GM19351 (cell line): Measurements from ENCODE around the gene TMEM256.
"Not testable (repeated sequence)": the region's sequence is repeated elsewhere in the genome, so short reads cannot be mapped to it uniquely, and the experiment has no call there.

Source experiments
- ATAC-seq: cut with Tn5 transposase; IDR thresholded peaks from one replicate; pipeline ENCODE4 v1.9.1; 2021; ENCODE audit warnings: mild to moderate bottlenecking, moderate library complexity; ENCODE audit not compliant: unreplicated experiment

The TMEM256 gene

DNA sequence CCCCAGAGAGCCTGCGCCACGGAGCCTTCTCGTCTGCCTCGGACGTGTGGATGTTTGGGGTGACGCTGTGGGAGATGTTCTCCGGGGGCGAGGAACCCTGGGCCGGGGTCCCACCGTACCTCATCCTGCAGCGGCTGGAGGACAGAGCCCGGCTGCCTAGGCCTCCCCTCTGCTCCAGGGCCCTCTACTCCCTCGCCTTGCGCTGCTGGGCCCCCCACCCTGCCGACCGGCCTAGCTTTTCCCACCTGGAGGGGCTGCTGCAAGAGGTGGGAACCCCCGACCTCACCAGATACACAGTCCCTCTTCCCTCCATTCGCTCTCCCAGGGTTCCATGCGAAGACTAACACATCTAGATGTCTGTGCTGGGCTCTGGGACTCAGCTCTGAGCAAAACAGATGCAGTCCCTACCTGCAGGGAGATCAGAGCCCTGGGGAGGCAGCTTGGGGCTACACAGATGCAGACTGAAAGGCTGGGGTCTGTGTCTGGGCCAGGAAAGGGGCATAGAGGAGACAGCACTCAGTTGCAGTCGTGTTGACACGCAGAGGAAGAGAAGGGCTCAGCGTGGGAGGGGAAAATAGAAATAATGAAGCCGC is 19.3 kb downstream of the TMEM256 start:
- ATAC-seq: no peak

DNA sequence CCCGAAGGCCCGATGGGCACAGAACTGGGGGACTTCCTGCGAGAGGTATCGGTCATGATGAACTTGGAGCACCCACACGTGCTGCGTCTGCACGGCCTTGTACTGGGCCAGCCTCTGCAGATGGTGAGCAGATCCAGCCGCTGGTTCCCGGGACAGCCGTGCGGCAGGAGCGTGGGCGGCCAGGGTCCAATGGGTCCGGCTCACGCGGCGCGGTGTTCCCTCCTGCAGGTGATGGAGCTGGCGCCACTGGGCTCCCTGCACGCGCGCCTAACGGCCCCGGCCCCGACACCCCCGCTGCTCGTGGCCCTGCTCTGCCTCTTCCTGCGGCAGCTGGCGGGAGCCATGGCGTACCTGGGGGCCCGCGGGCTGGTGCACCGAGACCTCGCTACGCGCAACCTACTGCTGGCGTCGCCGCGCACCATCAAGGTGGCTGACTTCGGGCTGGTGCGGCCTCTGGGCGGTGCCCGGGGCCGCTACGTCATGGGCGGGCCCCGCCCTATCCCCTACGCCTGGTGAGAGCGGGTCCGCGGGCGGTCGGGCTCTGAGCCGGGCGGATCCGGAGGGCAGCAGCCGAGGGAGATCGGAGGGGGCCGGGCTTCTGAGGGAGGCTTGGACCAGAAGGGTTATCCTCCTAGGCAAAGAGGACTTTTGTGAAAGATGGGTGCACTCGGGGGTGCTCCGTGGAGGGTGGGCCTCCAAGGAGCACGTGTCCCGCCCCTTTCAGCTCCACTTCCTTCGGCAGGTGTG is 20.0 kb downstream of the TMEM256 start:
- ATAC-seq: no peak

DNA sequence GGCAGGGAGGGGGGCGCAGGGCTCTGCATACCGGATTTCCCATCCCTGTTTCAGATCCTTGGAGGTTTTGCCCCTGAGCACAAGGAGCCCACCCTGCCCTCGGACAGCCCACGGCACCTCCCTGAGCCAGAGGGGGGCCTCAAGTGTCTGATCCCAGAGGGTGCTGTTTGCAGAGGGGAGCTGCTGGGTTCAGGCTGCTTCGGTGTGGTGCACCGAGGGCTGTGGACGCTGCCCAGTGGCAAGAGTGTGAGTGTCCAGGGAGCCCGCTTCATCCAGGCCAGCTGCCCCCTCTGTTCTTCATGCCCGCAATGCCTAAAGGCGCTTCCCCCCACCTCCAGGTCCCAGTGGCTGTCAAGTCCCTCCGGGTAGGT is 20.5 kb downstream of the TMEM256 start:
- ATAC-seq: no peak

DNA sequence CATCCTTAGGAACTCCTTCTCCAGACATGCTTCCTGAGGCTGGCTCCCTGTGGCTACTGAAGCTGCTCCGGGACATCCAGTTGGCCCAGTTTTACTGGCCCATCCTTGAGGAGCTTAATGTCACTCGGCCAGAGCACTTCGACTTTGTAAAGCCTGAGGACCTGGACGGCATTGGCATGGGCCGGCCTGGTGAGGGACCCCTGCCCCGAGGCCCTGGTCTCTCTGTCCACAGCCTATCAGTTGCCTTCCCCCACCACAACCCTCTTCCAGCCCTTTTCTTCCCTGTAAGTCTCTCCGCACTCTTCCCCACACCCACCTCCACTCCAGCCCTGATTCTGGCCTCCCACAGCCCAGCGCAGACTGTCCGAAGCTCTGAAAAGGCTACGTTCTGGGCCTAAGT is 21.0 kb downstream of the TMEM256 start:
- no peak for ATAC-seq

DNA sequence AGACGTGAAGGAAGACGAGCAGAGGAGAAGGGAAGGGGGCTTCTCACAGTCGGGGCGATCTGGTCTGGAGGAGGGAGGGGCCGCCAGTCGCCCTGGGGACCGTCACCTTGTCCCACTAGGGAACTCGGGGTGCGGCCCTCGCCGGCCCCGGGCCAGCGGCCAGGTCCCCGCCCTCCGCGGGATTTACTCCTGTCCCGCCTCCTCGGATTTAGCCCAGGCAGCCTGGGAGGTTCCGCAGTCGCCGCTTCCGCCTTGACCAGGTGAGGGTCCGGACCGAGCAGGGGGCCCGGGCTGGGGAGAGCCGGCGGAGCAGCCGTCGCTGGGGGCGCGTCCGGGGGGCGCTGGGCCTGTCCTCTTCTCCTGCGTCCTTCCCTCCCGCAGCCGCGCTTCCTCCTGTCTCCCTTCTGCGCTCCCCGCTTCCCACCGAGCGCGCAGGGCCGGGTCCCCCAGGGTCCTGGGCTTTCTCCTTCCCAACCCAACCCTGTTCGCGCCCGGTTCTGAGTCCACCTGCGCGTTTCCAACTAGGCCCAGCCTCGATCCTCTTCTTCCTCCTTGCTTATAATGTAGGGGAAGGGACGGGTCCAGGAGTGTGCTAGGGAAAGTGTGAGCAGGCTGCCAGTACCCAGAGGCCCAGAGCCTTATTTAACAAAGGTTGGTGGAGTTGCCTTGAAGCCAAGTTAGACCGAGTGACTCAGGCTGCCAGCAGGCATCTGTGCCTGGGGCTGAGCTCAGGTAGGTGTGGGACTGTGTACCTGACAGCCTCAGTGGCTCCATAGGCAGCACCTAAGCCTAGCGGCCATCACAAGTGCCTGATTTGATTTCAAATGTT is 22.8 kb downstream of the TMEM256 start, which contains the start of gene TNK1:
Gene TNK1, plus strand, starts transcription at position 235 of the 829 bp plus-strand sequence. CDS start 1,838 bp downstream, outside the sequence.
- no peak for ATAC-seq

DNA sequence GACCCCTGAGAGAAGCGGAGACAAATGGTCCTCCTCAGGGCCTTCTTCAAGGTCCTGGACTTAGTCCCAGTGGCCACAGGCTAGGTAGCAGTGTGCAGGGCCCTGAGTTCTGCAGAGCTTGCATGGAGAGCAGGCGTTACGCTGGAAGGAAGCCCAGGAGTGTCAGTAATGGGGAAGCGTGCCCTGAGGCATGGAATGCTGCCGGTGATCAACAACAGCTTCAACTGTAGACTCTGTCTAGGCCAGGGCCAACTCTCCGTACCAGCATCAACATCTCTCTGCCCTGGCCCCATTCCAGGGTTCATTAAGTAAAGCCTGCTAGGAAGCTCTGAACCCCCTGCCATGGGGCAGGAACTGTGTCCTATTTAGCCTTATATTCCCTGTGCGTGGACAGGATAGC is 23.6 kb downstream of the TMEM256 start:
- no peak for ATAC-seq

DNA sequence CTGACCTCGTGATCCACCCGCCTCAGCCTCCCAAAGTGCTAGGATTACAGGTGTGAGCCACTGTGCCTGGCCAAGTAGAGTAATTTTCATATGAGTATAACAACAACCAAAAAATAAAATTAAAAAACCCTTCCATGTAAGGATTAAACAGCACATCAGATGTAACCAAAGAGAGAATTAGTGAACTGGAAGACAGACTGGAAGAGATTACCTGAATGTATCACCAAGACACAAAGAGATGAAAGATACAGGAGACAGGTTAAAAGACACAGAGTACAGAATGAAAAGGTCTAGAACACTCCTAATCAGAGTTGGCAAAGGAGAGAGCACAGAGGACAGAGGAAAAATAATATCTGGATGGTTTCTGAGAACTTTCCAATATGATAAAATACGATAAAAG is 24.8 kb downstream of the TMEM256 start:
- no peak for ATAC-seq

DNA sequence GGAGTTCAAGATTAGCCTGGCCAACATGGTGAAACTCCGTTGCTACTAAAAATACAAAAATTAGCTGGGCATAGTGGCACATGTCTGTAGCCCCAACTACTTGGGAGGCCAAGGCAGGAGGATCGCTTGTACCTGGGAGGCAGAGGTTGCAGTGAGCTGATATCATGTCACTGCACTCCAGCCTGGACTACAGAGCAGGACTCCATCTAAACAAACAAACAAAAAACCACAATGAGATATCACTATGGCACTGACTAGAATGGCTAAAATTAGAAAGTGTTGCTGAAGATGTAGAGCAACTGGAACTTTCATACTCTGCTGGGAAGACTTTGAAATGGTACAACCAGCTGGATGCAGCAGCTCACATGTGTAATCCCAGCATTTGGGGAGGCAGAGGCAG is 29.5 kb downstream of the TMEM256 start:
- ATAC-seq: no peak

DNA sequence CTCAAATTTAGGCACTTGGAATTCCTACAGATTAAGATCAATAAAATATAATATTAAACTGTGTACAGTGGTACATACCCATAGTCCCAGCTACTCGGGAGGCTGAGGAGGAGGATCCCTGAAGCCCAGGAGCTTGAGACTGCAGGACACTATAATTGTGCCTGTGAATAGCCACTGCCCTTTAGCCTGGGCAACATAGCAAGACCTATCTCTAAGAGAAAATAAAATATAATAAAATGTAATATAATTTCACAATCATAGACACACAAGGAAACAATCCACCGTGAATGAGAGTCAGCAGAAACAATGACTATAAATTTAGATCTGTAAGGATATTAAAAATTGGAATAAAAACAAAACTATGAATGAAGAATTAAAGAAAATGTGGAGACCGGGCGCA is 33.0 kb downstream of the TMEM256 start:
- no peak for ATAC-seq

DNA sequence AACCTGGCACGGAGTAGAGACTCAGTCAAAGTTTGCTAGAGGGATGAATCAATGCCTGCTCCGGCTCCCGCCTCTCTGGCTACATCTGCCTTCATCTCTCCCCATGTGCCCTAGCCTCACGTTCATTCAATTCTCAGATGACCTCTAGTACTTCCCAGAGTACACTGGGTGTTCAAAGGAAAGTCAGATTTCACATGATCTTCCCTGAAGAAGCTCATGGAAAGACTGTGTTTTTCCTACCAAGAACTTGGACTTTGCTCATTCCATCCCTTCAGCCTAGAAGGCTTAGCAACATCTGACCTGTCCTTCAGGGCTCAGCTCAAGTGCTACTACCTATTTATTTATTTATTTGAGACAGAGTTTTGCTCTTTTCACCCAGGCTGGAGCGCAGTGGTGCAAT is 34.1 kb downstream of the TMEM256 start:
- no peak for ATAC-seq

DNA sequence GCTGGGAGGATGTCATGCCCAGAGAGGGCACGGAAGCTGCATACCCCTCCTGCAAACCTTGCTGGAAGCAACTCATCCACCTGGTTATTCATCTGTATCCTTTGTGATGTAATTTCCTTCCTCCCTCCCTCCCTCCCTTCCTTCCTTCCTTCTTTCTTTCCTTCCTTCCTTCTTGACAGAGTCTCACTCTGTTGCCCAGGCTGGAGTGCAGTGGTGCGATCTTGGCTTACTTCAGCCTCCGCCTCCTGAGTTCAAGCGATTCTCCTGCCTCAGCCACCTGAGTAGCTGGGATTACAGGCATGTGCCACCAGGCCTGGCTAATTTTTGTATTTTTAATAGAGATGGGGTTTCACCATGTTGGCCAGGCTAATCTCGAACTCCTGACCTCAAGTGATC is 35.3 kb downstream of the TMEM256 start:
- ATAC-seq: not testable (repeated sequence)

DNA sequence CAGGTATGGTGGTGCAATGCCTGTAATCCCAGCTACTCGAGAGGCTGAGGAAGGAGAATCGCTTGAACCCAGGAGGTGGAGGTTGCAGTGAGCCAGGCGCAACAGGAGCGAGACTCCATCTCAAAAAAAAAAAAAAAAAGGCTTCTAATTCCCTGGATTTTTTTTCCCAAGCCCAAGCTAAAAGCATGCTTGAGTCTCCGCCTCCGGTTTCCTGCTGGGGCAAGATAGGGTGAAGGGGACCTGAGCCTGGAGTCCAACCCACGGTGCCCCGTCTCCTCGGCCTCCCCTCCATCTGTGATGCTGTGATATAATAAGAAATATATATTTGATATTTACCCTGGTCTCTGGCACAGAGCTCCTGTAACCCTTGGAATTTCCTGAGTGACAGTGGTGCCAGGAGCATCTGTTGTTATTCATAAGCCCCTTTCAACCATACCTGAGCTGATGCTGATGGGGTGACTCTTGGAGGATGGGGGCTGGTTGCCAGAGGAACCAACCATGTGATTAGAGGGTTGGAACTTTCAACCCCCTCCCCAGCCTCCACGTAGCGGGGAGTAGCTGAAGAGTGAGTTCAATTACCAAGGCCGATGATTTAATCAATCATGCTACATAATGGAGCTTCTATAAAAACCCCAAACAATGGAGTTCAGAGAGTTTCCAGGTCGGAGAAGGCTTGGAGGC is 35.8 kb downstream of the TMEM256 start:
- no peak for ATAC-seq

DNA sequence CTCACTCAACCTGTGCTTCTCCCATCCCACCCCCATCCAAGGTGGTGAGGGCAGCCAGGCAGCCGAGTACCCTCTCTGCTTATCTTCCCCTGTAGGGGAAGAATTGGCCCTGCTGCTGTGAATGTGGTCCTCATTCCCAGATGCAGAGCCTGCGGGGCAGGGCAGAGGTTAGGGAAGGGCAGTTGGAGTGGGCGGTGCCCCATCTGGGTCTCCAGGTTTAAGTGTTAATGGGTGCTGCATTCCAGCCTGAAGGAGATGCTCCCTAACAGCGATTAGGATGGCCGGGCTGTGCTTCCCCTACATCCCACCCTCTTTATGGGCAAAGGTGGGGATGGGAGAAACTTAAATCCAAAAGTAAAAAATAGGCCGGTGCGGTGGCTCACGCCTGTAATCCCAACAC is 36.8 kb downstream of the TMEM256 start:
- no peak for ATAC-seq

DNA sequence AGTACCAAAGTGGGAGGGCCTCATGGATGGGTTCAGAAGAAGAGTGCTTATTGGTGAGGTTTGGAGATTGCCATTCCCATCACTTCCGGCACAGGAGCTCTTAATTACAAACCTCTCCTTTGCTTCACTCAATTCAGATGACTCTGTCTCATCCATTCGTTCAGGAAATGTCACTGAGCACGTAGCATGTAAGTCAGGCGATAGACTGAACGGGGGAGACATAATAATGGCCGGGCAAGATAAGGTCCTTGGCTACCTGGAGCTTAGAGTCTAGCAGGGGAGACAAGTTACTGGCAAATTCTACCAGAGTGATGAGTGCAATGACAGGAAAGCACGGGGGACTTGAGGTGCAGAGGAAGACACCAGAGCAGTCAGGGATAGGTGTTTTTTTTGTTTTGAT is 37.9 kb downstream of the TMEM256 start:
- not testable (repeated sequence) for ATAC-seq

DNA sequence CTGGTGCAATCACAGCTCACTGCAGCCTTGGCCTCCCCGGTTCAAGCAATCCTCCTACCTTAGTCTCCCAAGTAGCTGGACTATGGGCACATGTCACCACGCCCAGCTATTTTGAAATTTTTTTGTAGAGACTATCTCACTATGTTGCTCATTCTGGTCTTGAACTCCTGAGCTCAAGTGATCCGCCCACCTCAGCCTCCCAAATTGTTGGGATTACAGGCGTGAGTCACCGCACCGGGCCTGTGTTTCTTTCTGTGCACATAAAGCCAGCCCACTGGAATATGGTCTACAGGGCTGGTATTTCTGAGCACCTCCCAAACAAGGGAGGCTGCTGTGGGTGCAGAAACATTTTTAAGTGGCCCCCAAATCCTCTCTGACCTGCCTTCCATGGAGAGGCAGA is 40.6 kb downstream of the TMEM256 start:
- no peak for ATAC-seq

DNA sequence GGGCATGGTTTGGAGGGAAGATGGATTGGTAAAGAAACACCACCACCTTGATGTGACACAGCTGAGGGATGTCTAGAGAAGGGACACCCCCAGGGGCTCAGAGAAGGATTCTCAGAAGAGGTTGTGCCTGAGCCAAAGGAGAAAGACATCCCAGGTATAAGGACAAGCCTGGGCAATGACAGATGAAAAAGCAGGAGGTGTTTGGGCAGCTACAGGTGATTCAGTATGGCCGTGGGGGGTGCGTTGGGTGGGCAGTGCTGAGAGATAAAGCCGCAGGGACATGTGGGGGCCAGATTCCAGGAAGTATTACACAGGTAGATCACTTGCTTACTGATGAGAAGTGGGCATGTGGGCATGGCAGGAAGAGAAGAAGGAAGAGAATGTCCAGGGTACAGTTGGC is 42.0 kb downstream of the TMEM256 start:
- no peak for ATAC-seq

DNA sequence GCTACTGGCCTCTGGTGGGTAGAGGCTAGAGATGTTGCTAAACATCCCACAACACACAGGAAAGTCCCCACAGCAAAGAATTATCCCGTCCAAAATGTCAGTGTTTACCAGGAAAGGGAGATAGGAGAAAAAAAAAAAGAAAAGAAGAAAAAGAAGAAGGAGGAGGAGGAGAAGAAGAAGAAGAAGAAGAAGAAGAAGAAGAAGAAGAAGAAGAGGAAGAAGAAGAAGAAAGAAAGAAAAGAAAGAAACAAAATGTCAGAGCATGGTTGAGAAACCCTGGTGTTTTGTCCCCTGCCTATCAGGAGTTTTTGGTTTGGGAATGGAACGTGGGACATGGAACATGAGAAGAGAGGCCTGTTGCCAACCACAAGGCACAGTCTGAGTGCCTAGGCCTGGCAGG is 46.5 kb downstream of the TMEM256 start:
- ATAC-seq: no peak

DNA sequence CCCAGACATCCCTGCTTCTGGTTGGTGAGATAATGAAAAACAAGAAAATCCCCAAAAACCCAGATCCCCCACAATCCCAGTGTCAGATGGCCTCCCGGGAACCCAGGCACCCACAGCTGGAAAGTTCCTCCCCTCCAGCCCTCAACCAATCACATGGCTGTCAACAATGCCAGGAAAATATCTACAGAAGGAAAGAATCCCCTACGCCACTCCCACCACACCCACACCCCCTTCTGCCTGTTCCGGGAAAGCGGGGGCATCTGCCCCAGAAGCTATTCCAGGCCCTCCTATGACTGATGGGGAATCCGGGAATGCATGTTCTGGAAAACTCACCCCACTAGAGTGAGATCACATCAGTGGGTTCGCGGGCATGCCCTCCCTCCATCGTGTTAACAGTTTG is 47.1 kb downstream of the TMEM256 start:
- no peak for ATAC-seq

DNA sequence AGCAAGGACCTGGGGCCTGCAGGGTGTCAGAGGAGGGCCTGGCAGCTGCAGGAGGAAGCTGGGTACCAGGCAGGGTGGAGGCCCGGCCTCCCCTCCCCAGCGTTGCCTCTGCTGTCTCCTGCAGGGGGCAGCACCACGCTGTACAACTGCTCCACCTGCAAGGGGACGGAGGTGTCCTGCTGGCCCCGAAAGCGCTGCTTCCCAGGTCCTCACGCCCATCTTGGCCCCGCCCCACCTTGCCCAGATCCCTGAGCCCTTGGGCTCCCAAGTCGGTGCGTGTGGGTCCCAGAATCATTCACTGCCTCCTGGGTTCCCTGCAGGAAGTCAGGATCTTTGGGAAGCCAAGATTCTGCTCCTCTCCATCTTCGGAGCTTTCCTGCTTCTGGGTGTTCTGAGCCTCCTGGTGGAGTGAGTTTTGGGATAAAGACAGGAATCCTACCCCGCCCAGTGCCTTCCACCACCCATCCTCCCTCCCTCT is 47.8 kb downstream of the TMEM256 start:
- ATAC-seq: no peak

DNA sequence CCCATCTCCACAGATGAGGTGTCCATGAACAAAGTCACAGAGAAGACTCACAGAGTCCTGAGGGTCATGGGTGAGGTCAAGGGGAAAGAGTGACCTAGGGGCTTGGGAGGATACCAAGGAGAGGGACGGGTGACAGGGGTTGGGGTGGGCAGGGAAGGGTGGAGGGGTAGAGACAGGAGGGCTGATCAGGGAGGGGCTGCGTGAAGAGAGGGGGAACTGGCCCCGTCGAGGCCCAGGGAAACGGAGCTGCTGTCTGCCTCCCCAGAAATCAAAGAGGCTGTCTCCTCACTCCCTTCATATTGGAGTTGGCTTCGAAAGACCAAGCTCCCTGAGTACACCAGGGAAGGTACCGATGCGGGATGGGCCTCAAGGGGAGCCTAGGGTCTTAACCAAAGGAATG is 48.3 kb downstream of the TMEM256 start:
- no peak for ATAC-seq

DNA sequence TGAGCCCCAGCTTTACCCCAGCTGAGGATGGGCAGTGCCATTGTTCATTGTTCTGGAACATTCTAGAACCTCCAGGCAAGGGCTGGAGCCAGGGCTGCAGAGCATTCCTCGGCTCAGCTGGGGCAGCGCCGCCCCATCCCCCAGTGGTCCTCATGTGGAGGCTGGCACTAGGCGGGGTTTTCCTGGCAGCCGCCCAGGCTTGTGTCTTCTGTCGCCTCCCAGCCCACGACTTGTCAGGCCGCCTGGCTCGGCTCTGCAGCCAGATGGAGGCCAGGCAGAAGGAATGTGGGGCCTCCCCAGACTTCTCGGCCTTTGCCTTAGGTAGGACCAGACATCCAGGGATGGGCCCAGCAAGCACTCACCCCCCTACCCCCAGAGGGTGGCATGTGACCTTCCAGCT is 48.8 kb downstream of the TMEM256 start, which contains the start of gene TMEM95:
Gene TMEM95, plus strand, starts transcription at position 104 of the 400 bp plus-strand sequence. Its CDS starts 49 bp downstream, at position 153.
- no peak for ATAC-seq
